Measurements from ENCODE around the gene SUSD5. TPM values are rescaled to one million over a fixed set of nuclear protein-coding genes. Genes with fewer than 3 reads are reported as not detected.

The SUSD5 gene
- 1 to 10 TPM; 5.0 to 5.6 (median 5.3) TPM for polyA plus RNA-seq (ENCODE audit: insufficient read length in 3 of 3)

- DNase-seq (ENCODE audit: low read depth in 3 of 3, low spot score in 2 of 3): peak in 1 of 3 donors; percentile 39
Observed at GRCh38 chr3:33218446-33219174, at the start of gene SUSD5. Gene SUSD5, minus strand, starts transcription at chr3:33218810. Its CDS starts 13 bp downstream, at chr3:33218797.

- no peak for DNase-seq (ENCODE audit: low read depth in 3 of 3, low spot score in 2 of 3)
Observed at GRCh38 chr3:33260104-33260503, 41.5 kb upstream of the SUSD5 start.

GRCh38 chr3:33256249-33256648 lies 37.6 kb upstream of the SUSD5 start:
- DNase-seq (ENCODE audit: low read depth in 3 of 3, low spot score in 2 of 3): no peak

- DNase-seq (ENCODE audit: low read depth in 3 of 3, low spot score in 2 of 3): no peak
Observed at GRCh38 chr3:33250712-33251111, 32.1 kb upstream of the SUSD5 start.

- DNase-seq (ENCODE audit: low read depth in 3 of 3, low spot score in 2 of 3): no peak
Observed at GRCh38 chr3:33246786-33247185, 28.2 kb upstream of the SUSD5 start.

- DNase-seq (ENCODE audit: low read depth in 3 of 3, low spot score in 2 of 3): no peak
Observed at GRCh38 chr3:33240261-33240660, 21.7 kb upstream of the SUSD5 start.

- DNase-seq (ENCODE audit: low read depth in 3 of 3, low spot score in 2 of 3): no peak
Observed at GRCh38 chr3:33238923-33239322, 20.3 kb upstream of the SUSD5 start.

GRCh38 chr3:33237439-33237838 lies 18.8 kb upstream of the SUSD5 start:
- no peak for DNase-seq (ENCODE audit: low read depth in 3 of 3, low spot score in 2 of 3)

- no peak for DNase-seq (ENCODE audit: low read depth in 3 of 3, low spot score in 2 of 3)
Observed at GRCh38 chr3:33236005-33236404, 17.4 kb upstream of the SUSD5 start.

GRCh38 chr3:33233884-33234283 lies 15.3 kb upstream of the SUSD5 start:
- DNase-seq (ENCODE audit: low read depth in 3 of 3, low spot score in 2 of 3): no peak

GRCh38 chr3:33231756-33232465 lies 13.3 kb upstream of the SUSD5 start:
- DNase-seq (ENCODE audit: low read depth in 3 of 3, low spot score in 2 of 3): no peak

- no peak for DNase-seq (ENCODE audit: low read depth in 3 of 3, low spot score in 2 of 3)
Observed at GRCh38 chr3:33229947-33230346, 11.3 kb upstream of the SUSD5 start.

- DNase-seq (ENCODE audit: low read depth in 3 of 3, low spot score in 2 of 3): no peak
Observed at GRCh38 chr3:33229066-33229465, 10.5 kb upstream of the SUSD5 start.

- DNase-seq (ENCODE audit: low read depth in 3 of 3, low spot score in 2 of 3): no peak
Observed at GRCh38 chr3:33221241-33221640, 2.6 kb upstream of the SUSD5 start.

GRCh38 chr3:33219175-33219487 lies 521 bp upstream of the SUSD5 start:
- no peak for DNase-seq (ENCODE audit: low read depth in 3 of 3, low spot score in 2 of 3)

GRCh38 chr3:33217866-33218445 lies 654 bp downstream of the SUSD5 start:
- DNase-seq (ENCODE audit: low read depth in 3 of 3, low spot score in 2 of 3): no peak

- no peak for DNase-seq (ENCODE audit: low read depth in 3 of 3, low spot score in 2 of 3)
Observed at GRCh38 chr3:33215739-33216138, 2.9 kb downstream of the SUSD5 start.

- DNase-seq (ENCODE audit: low read depth in 3 of 3, low spot score in 2 of 3): no peak
Observed at GRCh38 chr3:33212406-33212805, 6.2 kb downstream of the SUSD5 start.

GRCh38 chr3:33211444-33211843 lies 7.2 kb downstream of the SUSD5 start:
- DNase-seq (ENCODE audit: low read depth in 3 of 3, low spot score in 2 of 3): no peak

- no peak for DNase-seq (ENCODE audit: low read depth in 3 of 3, low spot score in 2 of 3)
Observed at GRCh38 chr3:33209357-33209756, 9.3 kb downstream of the SUSD5 start.

GRCh38 chr3:33202711-33203457 lies 15.7 kb downstream of the SUSD5 start:
- DNase-seq (ENCODE audit: low read depth in 3 of 3, low spot score in 2 of 3): no peak
